ENCODE measurements around the gene C1orf52.

Gene C1orf52

GRCh38 chr1:85245891-85246290 lies 13.6 kb downstream of the C1orf52 start:
- TF ChIP-seq CTCF (IDR thresholded peaks at IDR 0.05; ENCODE audit: low read depth, low read length, missing control alignments) = no peak
- H3K4me3 ChIP-seq (ENCODE audit: low read depth, low read length) = no peak overlapping the region
- DNase-seq (ENCODE audit: low read depth) = no peak

- no peak overlapping the region for H3K4me3 ChIP-seq (ENCODE audit: low read depth, low read length)
- TF ChIP-seq CTCF (IDR thresholded peaks at IDR 0.05; ENCODE audit: low read depth, low read length, missing control alignments) = no peak
- DNase-seq (ENCODE audit: low read depth) = no peak
Observed at GRCh38 chr1:85245456-85245855, 14.0 kb downstream of the C1orf52 start.

- no peak for DNase-seq (ENCODE audit: low read depth)
Observed at GRCh38 chr1:85244271-85245061, 15.0 kb downstream of the C1orf52 start.

GRCh38 chr1:85243372-85243771 lies 16.1 kb downstream of the C1orf52 start:
- no peak for TF ChIP-seq CTCF (IDR thresholded peaks at IDR 0.05; ENCODE audit: low read depth, low read length, missing control alignments)
- no peak for DNase-seq (ENCODE audit: low read depth)
- H3K4me3 ChIP-seq (ENCODE audit: low read depth, low read length) = no peak overlapping the region

More at GRCh38 chr1:85244271-85245061, 15.0 kb downstream of the C1orf52 start:
- H3K4me3 ChIP-seq (ENCODE audit: low read depth, low read length) = no peak overlapping the region
- TF ChIP-seq CTCF (IDR thresholded peaks at IDR 0.05; ENCODE audit: low read depth, low read length, missing control alignments) = no peak

- no peak for TF ChIP-seq CTCF (IDR thresholded peaks at IDR 0.05; ENCODE audit: low read depth, low read length, missing control alignments)
- no peak overlapping the region for H3K4me3 ChIP-seq (ENCODE audit: low read depth, low read length)
- DNase-seq (ENCODE audit: low read depth) = no peak
Observed at GRCh38 chr1:85240643-85241042, 18.8 kb downstream of the C1orf52 start.

GRCh38 chr1:85240174-85240601 lies 19.3 kb downstream of the C1orf52 start:
- H3K4me3 ChIP-seq (ENCODE audit: low read depth, low read length) = no peak overlapping the region
- no peak for DNase-seq (ENCODE audit: low read depth)
- peak; percentile 21 for TF ChIP-seq CTCF (IDR thresholded peaks at IDR 0.05; ENCODE audit: low read depth, low read length, missing control alignments)

- H3K4me3 ChIP-seq (ENCODE audit: low read depth, low read length) = no peak overlapping the region
- TF ChIP-seq CTCF (IDR thresholded peaks at IDR 0.05; ENCODE audit: low read depth, low read length, missing control alignments) = no peak
- no peak for DNase-seq (ENCODE audit: low read depth)
Observed at GRCh38 chr1:85237613-85238012, 21.8 kb downstream of the C1orf52 start.
